Natural killer cell (primary cell): Measurements from ENCODE around the gene AGBL5. TPM values are rescaled to one million over a fixed set of nuclear protein-coding genes. Genes with fewer than 3 reads are reported as not detected.

ENCODE experiments used
- ATAC-seq, 3 donors: fragments of 150-1000 bp in 2 of 3; fragments of 200-7000 bp in 1 of 3; cut with Tn5 transposase; 1 replicate in 1 of 3; 2 replicates in 2 of 3; pipeline ENCODE4 v1.10.0; 2021; ENCODE audit warnings: mild to moderate bottlenecking in 2 of 3, moderate library complexity in 2 of 3
- DNase-seq, 2 donors: peaks; one replicate each; pipeline versions ENCODE4 v3.0.0 to v3.0.0-alpha.2; 2013 to 2021; ENCODE audit warnings: mixed read lengths in 1 of 2
- H3K27ac ChIP-seq: one replicate; pipeline ENCODE4 v1.5.1; 2013; ENCODE audit warnings: mild to moderate bottlenecking, low read length
- H3K27me3 ChIP-seq: one replicate; pipeline ENCODE4 v1.6.1; 2013; ENCODE audit warnings: low read length; ENCODE audit not compliant: control insufficient read depth, insufficient read depth
- H3K36me3 ChIP-seq: one replicate; pipeline ENCODE4 v1.6.1; 2013; ENCODE audit warnings: low read length; ENCODE audit not compliant: control insufficient read depth, insufficient read depth
- H3K4me1 ChIP-seq: one replicate; pipeline ENCODE4 v1.6.1; 2013; ENCODE audit warnings: low read length; ENCODE audit not compliant: control insufficient read depth, insufficient read depth
- H3K4me3 ChIP-seq: one replicate; pipeline ENCODE4 v1.5.1; 2013; ENCODE audit warnings: low read length
- H3K9me3 ChIP-seq: one replicate; pipeline ENCODE4 v1.6.1; 2013; ENCODE audit warnings: low read length; ENCODE audit not compliant: control insufficient read depth, insufficient read depth
- H3K27ac Mint-ChIP-seq, 2 donors: one replicate each; pipeline ENCODE4 v1.8.0; 2022; ENCODE audit warnings: mild to moderate bottlenecking in 2 of 2, mixed read lengths in 2 of 2, moderate library complexity in 1 of 2
- H3K27me3 Mint-ChIP-seq, 2 donors: one replicate each; pipeline ENCODE4 v1.8.0; 2022; ENCODE audit warnings: low read depth in 2 of 2, mixed read lengths in 2 of 2
- H3K36me3 Mint-ChIP-seq: one replicate; pipeline ENCODE4 v1.8.0; 2022; ENCODE audit warnings: mixed read lengths
- H3K4me1 Mint-ChIP-seq, 2 donors: one replicate each; pipeline ENCODE4 v1.8.0; 2022; ENCODE audit warnings: mixed read lengths in 2 of 2
- H3K4me3 Mint-ChIP-seq: one replicate; pipeline ENCODE4 v1.8.0; 2022; ENCODE audit warnings: mild to moderate bottlenecking, moderate library complexity, mixed read lengths
- H3K9me3 Mint-ChIP-seq, 2 donors: one replicate each; pipeline ENCODE4 v1.8.0; 2022; ENCODE audit warnings: mixed read lengths in 2 of 2
- CTCF ChIP-seq: fragments of 200-600 bp; IDR thresholded peaks from one replicate; pipeline ENCODE4 v1.8.0; 2022; ENCODE audit warnings: antibody characterized with exemption
- WGBS: methylation state at CpG from one replicate; pipeline ENCODE4 v1.1.7; 2013; ENCODE audit warnings: missing lambda C conversion rate; ENCODE audit not compliant: insufficient coverage; 5-methylcytosine and 5-hydroxymethylcytosine counted together
- intact Hi-C: fragments of 100-400 bp; cut with micrococcal nuclease; formaldehyde crosslinking; loops from one replicate; pipeline ENCODE4 v1.14.2; 2022
- total RNA-seq, 4 donors: library from RNA; stranded (reverse); fragments of 120-200 nt in 1 of 4; gene quantifications; one replicate each; pipeline versions ENCODE4 v1.2.3 to v1.2.4, GENCODE V29; 2013 to 2022

Gene AGBL5
- total RNA-seq, 3 donors from 2014 or later (not counting 1 experiment from before 2014, with no cell fraction given), result 10.0 to 12.0 (median 10.8) TPM

GRCh38 chr2:27078267-27079194 lies 27.1 kb downstream of the AGBL5 start, which contains the start of gene EMILIN1:
Gene EMILIN1 (plus strand): TSS chr2:27078615. CDS start chr2:27079066, 451 bp downstream.
- ATAC-seq (no peak), DNase-seq (no peak)
- no peaks in the 10 kb centered on the region for H3K9me3 Mint-ChIP-seq
- H3K27me3 Mint-ChIP-seq, result no peaks in the 10 kb centered on the region
- Histone ChIP-seq H3K27me3 (no peaks in the 10 kb centered on the region), H3K9me3 (no peaks in the 10 kb centered on the region), H3K27ac (no peak within 1 kb of the TSS), H3K36me3 (no peaks in the 10 kb centered on the region), H3K4me3 (no peak within 1 kb of the TSS), H3K4me1 (peaks cover 43% of the 10 kb centered on the region)
- peaks cover 35 to 53% of the 10 kb centered on the region in 2 donors for H3K4me1 Mint-ChIP-seq
- WGBS, result 57% methylated on average over 41 of the region's 41 CpGs
- peak within 1 kb of the TSS in 1 of 2 donors; percentile 63 for H3K27ac Mint-ChIP-seq
- H3K36me3 Mint-ChIP-seq, result no peaks in the 10 kb centered on the region
- intact Hi-C loops, result no loop called here
- no peak for TF ChIP-seq CTCF
- no peak within 1 kb of the TSS for H3K4me3 Mint-ChIP-seq

GRCh38 chr2:27079233-27080139 lies 28.0 kb downstream of the AGBL5 start:
- no peak overlapping the region for H3K27ac ChIP-seq
- H3K9me3 ChIP-seq, result no peaks in the 10 kb centered on the region
- no peak for TF ChIP-seq CTCF
- peak overlapping the region in 1 of 2 donors; percentile 86 for H3K27ac Mint-ChIP-seq
- no peaks in the 10 kb centered on the region for H3K27me3 ChIP-seq
- H3K4me3 ChIP-seq, result no peak overlapping the region
- H3K4me1 Mint-ChIP-seq, result peaks cover 30 to 54% of the 10 kb centered on the region in 2 donors
- peaks cover 42% of the 10 kb centered on the region for H3K4me1 ChIP-seq
- H3K4me3 Mint-ChIP-seq, result no peak overlapping the region
- ATAC-seq, result no peak
- no peaks in the 10 kb centered on the region for H3K9me3 Mint-ChIP-seq
- intact Hi-C loops, result loop anchor here (10.0 kb wide), 1 partner anchor 55 kb away; the partner anchor contains the start of genes PREB and PRR30
- no peaks in the 10 kb centered on the region for H3K36me3 Mint-ChIP-seq
- no peaks in the 10 kb centered on the region for H3K36me3 ChIP-seq
- no peaks in the 10 kb centered on the region for H3K27me3 Mint-ChIP-seq
- WGBS, result 86% methylated on average over 14 of the region's 14 CpGs
- no peak for DNase-seq

GRCh38 chr2:27080140-27080469 lies 28.6 kb downstream of the AGBL5 start:
- no peak for TF ChIP-seq CTCF
- 96% methylated on average over 7 of the region's 7 CpGs for WGBS
- intact Hi-C loops, result loop anchor here (10.0 kb wide), 1 partner anchor 55 kb away; the partner anchor contains the start of genes PREB and PRR30
- Histone ChIP-seq H3K27me3 (no peaks in the 10 kb centered on the region), H3K9me3 (no peaks in the 10 kb centered on the region), H3K27ac (no peak overlapping the region), H3K36me3 (no peaks in the 10 kb centered on the region), H3K4me3 (no peak overlapping the region), H3K4me1 (peaks cover 41% of the 10 kb centered on the region)
- Mint-ChIP-seq H3K36me3 (no peaks in the 10 kb centered on the region), H3K27me3 (no peaks in the 10 kb centered on the region), H3K9me3 (no peaks in the 10 kb centered on the region), H3K27ac (peak overlapping the region in 1 of 2 donors; percentile 86), H3K4me3 (peak overlapping the region; percentile 56), H3K4me1 (peaks cover 26 to 50% of the 10 kb centered on the region in 2 donors)
- ATAC-seq (no peak), DNase-seq (no peak)
